ENCODE data around the gene LEFTY1. TPM values are rescaled to one million over a fixed set of nuclear protein-coding genes. Genes with fewer than 3 reads are reported as not detected.
"Not testable (repeated sequence)": the region's sequence is repeated elsewhere in the genome, so short reads cannot be mapped to it uniquely, and the experiment has no call there.

LEFTY1 gene
- total RNA-seq, 2 donors from 2014 or later = not detected

DNA sequence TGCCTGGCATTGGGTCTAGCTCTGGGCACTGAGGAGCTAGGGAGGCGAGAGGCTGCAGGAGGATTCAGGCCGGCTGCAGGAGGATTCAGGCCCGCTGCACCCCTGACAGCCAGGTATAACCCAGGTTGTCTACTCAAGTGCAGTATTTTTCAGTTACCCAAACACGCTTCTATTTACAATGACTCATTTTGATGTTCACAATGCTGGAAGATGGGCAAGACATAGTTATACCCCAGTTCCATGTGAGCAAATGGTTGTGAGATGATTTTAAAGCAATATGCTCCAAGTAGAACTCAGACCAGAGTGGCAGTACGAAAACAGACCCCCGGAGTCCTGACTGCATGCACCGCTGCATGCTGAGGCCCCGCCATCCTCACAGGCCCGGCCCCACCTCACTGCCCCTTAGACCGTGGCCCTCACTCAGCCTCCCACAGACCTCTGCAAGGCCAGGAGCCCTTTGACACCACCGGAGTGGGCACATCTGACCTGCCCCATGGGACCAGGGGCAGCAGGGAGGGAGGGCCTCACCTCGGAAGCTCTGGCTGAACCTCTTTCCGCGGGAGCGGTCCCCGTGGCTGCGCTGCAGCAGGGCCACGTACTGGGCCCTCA, 553 bp downstream of the LEFTY1 start:
- no peaks in the 10 kb centered on the region for H3K36me3 Mint-ChIP-seq
- DNase-seq (ENCODE audit: low spot score) (no peak), ATAC-seq (no peak)
- peaks cover 0 to 4% of the 10 kb centered on the region in 2 donors for H3K27me3 Mint-ChIP-seq
- no peak overlapping the region for H3K27ac Mint-ChIP-seq
- H3K4me3 Mint-ChIP-seq = no peak overlapping the region
- no peaks in the 10 kb centered on the region for H3K9me3 Mint-ChIP-seq
- peaks cover 6 to 7% of the 10 kb centered on the region in 2 donors for H3K4me1 Mint-ChIP-seq (ENCODE audit: low read depth in 2 of 2)

DNA sequence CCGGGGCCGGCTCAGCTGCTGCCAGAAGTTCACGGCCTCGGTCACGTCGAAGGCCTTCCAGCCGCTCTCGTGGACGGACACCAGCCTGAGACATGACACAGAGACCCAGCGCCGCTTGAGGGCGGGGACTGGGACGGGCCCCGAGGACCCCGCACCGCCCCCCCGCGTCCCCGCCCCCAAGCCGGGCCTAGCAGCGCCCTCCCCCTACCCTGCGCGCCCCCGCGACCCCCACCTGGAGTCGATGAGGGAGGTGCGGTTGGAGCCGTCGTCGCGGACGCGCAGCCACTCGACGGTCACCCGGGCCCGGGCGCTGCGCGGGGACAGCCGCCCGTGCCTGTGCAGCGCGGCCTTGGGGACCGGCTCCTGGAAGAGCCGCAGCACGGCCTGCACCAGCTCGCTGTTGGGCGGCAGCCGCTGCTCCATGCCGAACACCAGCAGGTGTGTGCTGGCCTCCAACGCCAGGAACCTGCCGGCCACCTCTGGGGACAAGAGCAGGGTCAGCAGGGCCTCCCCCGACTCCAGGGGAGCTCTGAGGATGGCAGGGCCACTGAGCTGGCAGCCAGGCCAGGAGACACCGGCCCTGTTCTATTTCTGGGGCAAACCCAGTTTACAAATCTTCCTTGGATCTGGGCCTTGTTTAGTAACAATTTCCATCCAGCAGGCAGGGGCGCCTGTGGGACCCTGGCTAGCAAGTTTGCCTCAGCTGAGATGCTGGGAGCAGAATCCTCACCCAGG, 1.2 kb downstream of the LEFTY1 start:
- H3K36me3 Mint-ChIP-seq, ATAC-seq, H3K27me3 Mint-ChIP-seq: not testable (repeated sequence)

GRCh38 chr1:225887030-225887314, 2.0 kb downstream of the LEFTY1 start:
- H3K36me3 Mint-ChIP-seq = no peaks in the 10 kb centered on the region
- peaks cover 0 to 4% of the 10 kb centered on the region in 2 donors for H3K27me3 Mint-ChIP-seq
- DNase-seq (ENCODE audit: low spot score) = no peak
- H3K4me1 Mint-ChIP-seq (ENCODE audit: low read depth in 2 of 2) = peaks cover 10 to 11% of the 10 kb centered on the region in 2 donors
- no peak overlapping the region for H3K27ac Mint-ChIP-seq
- H3K9me3 Mint-ChIP-seq = no peaks in the 10 kb centered on the region
- ATAC-seq = no peak
- no peak overlapping the region for H3K4me3 Mint-ChIP-seq

More for the DNA sequence above, 1.2 kb downstream of the LEFTY1 start:
- not testable (repeated sequence) for H3K27ac Mint-ChIP-seq; DNase-seq (ENCODE audit: low spot score); H3K4me3 Mint-ChIP-seq; H3K9me3 Mint-ChIP-seq
- H3K4me1 Mint-ChIP-seq (ENCODE audit: low read depth in 2 of 2) = peaks cover 10 to 11% of the 10 kb centered on the region in 2 donors

- peaks cover 0 to 4% of the 10 kb centered on the region in 2 donors for H3K27me3 Mint-ChIP-seq
- no peak overlapping the region for H3K4me3 Mint-ChIP-seq
- no peak overlapping the region for H3K27ac Mint-ChIP-seq
- no peak for ATAC-seq
- DNase-seq (ENCODE audit: low spot score) = no peak
- peaks cover 10 to 11% of the 10 kb centered on the region in 2 donors for H3K4me1 Mint-ChIP-seq (ENCODE audit: low read depth in 2 of 2)
- H3K36me3 Mint-ChIP-seq = no peaks in the 10 kb centered on the region
- H3K9me3 Mint-ChIP-seq = no peaks in the 10 kb centered on the region
These were observed 2.6 kb downstream of the LEFTY1 start for GRCh38 chr1:225886159-225887029.

DNA sequence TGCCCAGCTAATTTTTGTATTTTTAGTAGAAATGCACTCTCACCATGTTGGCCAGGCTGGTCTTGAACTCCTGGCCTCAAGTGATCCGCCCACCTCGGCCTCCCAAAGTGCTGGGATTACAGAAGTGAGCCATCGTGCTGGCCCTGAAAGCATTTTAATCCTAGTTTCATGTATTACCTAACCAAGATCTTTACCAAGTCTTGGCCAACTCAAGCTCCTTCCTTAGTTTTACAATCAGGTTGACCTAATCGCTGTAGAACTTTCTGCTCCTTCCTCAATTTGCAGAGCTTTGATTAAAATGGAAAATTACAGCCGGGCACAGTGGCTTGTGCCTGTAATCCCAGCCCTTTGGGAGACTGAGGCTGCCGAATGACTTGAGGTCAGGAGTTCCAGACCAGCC, 3.6 kb downstream of the LEFTY1 start:
- H3K27me3 Mint-ChIP-seq = peaks cover 0 to 4% of the 10 kb centered on the region in 2 donors

GRCh38 chr1:225883616-225884265, 5.2 kb downstream of the LEFTY1 start:
- no peaks in the 10 kb centered on the region for H3K27me3 Mint-ChIP-seq
- ATAC-seq (no peak), DNase-seq (ENCODE audit: low spot score) (no peak)
- H3K27ac Mint-ChIP-seq = peak overlapping the region in 1 of 2 donors; percentile 62
- no peaks in the 10 kb centered on the region for H3K9me3 Mint-ChIP-seq
- H3K36me3 Mint-ChIP-seq = no peaks in the 10 kb centered on the region
- H3K4me3 Mint-ChIP-seq = peak overlapping the region; percentile 90
- H3K4me1 Mint-ChIP-seq (ENCODE audit: low read depth in 2 of 2) = peaks cover 25 to 27% of the 10 kb centered on the region in 2 donors

More for the DNA sequence above, 3.6 kb downstream of the LEFTY1 start:
- peaks cover 15 to 16% of the 10 kb centered on the region in 2 donors for H3K4me1 Mint-ChIP-seq (ENCODE audit: low read depth in 2 of 2)
- no peak overlapping the region for H3K4me3 Mint-ChIP-seq
- DNase-seq (ENCODE audit: low spot score) (no peak), ATAC-seq (no peak)
- no peaks in the 10 kb centered on the region for H3K9me3 Mint-ChIP-seq
- H3K36me3 Mint-ChIP-seq = no peaks in the 10 kb centered on the region
- no peak overlapping the region for H3K27ac Mint-ChIP-seq

DNA sequence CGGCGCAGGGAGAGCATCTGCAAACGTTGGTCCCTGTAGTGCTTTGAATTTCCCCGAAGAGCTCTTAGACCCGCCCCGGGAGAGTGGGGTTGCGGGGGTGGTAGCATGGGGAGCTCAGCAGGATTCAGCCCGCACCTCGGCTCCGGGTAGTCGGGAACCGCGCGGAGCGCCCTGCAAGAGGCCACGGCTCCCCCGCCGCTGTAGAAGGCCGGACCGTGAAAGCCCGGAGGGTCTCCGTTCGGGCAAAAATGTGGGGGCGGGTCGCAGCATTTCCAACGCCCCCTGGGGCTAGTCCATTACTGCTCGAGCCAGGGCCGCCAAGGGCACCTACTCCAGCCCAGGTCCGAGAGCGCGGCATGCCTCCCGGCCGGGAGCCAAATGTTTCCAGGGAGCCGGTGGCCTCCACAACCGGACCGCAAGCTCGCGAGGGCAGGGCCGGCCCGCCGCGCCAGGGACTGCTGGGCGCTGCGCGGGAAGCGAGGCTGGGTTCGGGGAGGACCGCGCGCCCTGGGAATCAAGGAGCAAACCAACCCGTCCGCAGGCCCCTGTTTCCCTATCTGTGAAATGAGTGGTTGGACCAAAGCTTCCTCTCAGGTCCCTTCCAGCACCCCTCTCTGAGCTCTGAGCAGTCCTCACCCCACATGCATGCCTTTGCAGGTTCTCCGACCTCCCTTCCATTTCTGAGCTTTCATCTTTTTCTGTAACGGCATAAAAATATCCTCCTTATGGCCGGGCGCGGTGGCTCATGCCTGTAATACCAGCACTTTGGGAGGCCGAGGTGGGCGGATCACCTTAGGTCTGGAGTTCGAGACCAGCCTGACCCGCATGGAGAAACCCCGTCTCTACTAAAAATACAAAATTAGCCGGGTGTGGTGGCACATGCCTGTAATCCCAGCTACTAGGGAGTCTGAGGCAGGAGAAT, 6.0 kb downstream of the LEFTY1 start:
- DNase-seq (ENCODE audit: low spot score) (no peak), ATAC-seq (peak; percentile 58)
- H3K36me3 Mint-ChIP-seq = no peaks in the 10 kb centered on the region
- peak overlapping the region in 1 of 2 donors; percentile 62 for H3K27ac Mint-ChIP-seq
- peak overlapping the region; percentile 90 for H3K4me3 Mint-ChIP-seq
- H3K9me3 Mint-ChIP-seq = no peaks in the 10 kb centered on the region
- peaks cover 27 to 29% of the 10 kb centered on the region in 2 donors for H3K4me1 Mint-ChIP-seq (ENCODE audit: low read depth in 2 of 2)
- no peaks in the 10 kb centered on the region for H3K27me3 Mint-ChIP-seq

DNA sequence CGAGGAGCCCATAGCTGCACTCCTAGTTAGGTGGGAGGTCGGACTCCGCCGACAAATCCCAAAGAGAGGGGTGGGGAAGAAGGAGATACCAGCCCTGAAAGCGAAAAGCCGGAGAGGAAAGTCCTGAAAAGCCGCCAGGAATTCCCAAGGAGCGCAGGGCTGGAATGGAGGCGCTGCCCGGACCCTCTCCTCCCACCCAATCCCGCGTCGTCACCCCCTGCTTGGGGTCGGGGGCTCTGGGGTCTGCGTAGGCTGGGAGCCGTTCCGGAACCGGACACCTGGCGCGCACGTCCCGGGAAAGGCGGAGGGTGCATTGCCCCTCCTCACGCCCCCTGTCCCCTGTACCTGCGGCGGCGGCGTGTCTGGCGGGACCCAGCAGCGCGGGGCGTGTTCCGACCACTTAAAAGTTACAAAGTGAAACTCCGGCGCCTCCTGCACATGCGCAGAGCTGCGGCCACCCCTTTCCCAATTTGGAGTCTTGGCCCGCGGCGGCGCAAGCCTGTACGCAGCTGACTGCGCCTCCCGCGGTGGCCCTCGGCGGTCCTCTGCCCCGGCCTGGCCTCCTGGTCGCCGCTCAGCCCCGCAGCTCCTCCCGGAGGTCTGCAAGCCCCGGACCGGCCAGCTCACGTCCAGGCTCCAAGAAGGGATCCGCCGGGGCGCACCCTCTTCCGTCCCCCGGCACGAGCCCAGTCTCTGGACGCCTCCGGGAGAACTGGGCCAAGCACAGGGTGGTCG, 6.8 kb downstream of the LEFTY1 start, which contains the start of gene TMEM63A:
TMEM63A (minus strand) TSS at position 422 of the 735 bp plus-strand sequence. CDS start 4,800 bp downstream, outside the sequence.
- DNase-seq (ENCODE audit: low spot score) (peak; percentile 91), ATAC-seq (peak; percentile 84 to 91)
- Mint-ChIP-seq H3K9me3 (no peaks in the 10 kb centered on the region), H3K36me3 (no peaks in the 10 kb centered on the region), H3K4me1 (ENCODE audit: low read depth in 2 of 2) (peaks cover 32 to 34% of the 10 kb centered on the region in 2 donors), H3K27ac (peak within 1 kb of the TSS in 1 of 2 donors; percentile 63), H3K4me3 (peak within 1 kb of the TSS; percentile 90), H3K27me3 (no peaks in the 10 kb centered on the region)

- ATAC-seq (peak; percentile 26 to 51), DNase-seq (ENCODE audit: low spot score) (no peak)
- peak overlapping the region in 1 of 2 donors; percentile 63 for H3K27ac Mint-ChIP-seq
- no peaks in the 10 kb centered on the region for H3K27me3 Mint-ChIP-seq
- peaks cover 32 to 37% of the 10 kb centered on the region in 2 donors for H3K4me1 Mint-ChIP-seq (ENCODE audit: low read depth in 2 of 2)
- no peaks in the 10 kb centered on the region for H3K36me3 Mint-ChIP-seq
- H3K9me3 Mint-ChIP-seq = no peaks in the 10 kb centered on the region
- peak overlapping the region; percentile 90 for H3K4me3 Mint-ChIP-seq
These were observed 7.6 kb downstream of the LEFTY1 start for GRCh38 chr1:225881081-225881958.

- DNase-seq (ENCODE audit: low spot score) = no peak
- ATAC-seq = no peak
- H3K27ac Mint-ChIP-seq = peak overlapping the region in 1 of 2 donors; percentile 63
- H3K36me3 Mint-ChIP-seq = no peaks in the 10 kb centered on the region
- peak overlapping the region; percentile 90 for H3K4me3 Mint-ChIP-seq
- H3K4me1 Mint-ChIP-seq (ENCODE audit: low read depth in 2 of 2) = peaks cover 32 to 37% of the 10 kb centered on the region in 2 donors
- H3K27me3 Mint-ChIP-seq = no peaks in the 10 kb centered on the region
- no peaks in the 10 kb centered on the region for H3K9me3 Mint-ChIP-seq
These were observed 8.3 kb downstream of the LEFTY1 start for GRCh38 chr1:225880636-225881035.

- H3K9me3 Mint-ChIP-seq = no peaks in the 10 kb centered on the region
These were observed 8.7 kb downstream of the LEFTY1 start for GRCh38 chr1:225880222-225880588.

More at GRCh38 chr1:225880222-225880588, 8.7 kb downstream of the LEFTY1 start:
- Mint-ChIP-seq H3K27me3 (no peaks in the 10 kb centered on the region), H3K36me3 (no peaks in the 10 kb centered on the region), H3K4me3 (no peak overlapping the region), H3K4me1 (ENCODE audit: low read depth in 2 of 2) (peaks cover 32 to 37% of the 10 kb centered on the region in 2 donors), H3K27ac (peak overlapping the region in 1 of 2 donors; percentile 58)
- no peak for ATAC-seq
- DNase-seq (ENCODE audit: low spot score) = no peak
